Stimulated activated CD4-positive, alpha-beta T cell treated with anti-CD3 and anti-CD28 coated beads, Interleukin-1b, Interleukin-23, amount 100 ng/mL, for 1 hour (primary cell): ENCODE measurements around the gene LRMDA.

Source experiments
- DNase-seq, 2 donors: peaks; one replicate each; pipeline ENCODE4 v3.0.0-alpha.2; 2020; ENCODE audit warnings: low read depth in 2 of 2

The LRMDA gene

DNA sequence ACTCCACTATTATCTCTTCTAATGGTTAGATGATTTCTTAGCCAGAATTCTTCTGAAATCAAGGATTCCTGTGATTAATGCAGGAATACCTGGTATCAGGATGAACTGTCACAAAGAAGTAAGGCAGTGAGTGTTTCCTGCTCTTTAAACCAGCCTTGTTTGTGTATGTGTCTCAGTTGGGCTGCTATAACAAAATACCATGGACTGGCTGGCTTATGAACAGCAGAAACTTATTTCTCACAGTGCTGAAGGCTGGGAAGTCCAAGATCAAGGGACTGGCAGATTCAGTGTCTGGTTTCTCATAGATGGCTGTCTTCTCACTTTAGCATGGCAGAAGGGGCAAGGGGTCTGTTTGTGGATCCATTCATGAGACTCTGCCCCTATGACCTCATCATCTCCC, 42.7 kb downstream of the LRMDA start:
- no peak for DNase-seq

DNA sequence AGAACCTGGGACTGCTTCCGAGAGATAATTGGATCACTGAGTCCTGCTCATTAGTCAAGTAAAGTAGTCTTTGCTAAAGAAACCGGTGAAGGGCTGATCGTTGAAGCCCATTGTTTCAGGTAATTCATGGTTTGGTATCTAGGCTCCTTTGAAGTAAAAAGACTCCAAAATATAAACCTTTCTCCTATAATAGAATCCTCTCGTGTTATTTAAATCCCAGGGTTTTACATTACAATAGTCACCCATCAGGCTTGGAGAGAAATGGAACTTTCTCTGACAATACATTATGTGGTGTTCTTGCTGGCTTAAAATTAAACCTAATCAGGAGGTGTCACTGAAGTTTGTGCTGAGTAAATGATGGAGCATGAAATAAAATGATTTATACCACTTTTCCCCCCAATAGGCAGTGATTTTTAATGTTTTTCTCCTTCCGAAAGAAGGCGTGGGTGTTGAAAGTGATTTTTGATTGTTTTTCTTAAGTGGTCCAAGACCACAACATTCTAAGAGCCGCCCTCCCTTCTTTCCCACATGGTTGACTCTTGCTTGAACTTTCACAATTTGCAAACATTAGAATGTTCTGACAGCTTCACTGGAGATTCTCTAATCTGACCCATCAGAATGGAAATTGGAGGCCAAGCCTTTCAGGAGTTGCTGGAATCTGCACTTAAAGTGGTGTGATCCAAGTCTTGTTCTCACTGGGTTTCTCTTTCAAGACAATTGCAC, 44.2 kb downstream of the LRMDA start:
- DNase-seq, result no peak

DNA sequence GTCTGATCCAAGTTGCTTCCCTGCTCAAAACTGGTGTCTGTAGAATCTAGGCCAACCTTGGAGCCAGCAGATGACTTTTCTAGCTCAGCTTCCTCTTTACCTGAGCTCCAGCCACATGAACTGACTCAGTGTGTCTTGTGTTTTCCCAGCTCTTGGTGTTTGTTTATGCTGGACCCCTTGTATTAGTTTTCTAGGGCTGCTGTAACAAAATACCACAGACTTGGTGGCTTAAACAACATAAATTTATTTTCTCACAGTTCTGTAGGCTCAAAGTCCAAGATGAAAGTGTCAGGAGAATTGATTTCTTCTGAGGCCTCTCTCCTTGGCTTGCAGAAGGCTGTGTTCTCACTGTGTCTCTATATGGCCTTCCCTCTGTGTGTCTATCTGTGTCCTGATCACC, 45.1 kb downstream of the LRMDA start:
- no peak for DNase-seq

DNA sequence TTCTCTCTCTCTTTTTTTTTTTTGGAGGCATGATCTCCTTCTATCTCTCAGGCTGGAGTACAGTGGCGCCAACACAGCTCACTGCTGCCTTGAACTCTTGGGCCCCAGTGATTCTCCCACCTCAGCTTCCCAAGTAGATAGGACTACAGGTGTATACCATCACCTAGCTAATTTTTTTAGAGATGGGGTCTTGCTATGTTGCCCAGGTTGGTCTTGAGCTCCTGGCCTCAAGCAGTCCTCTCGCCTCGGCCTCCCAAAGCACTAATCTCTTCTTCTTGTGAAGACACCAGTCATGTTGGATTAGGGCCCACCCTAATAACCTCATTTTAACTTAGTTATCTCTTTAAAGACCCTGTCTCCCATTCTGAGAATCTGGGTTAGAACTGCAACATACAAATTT, 45.6 kb downstream of the LRMDA start:
- no peak for DNase-seq

DNA sequence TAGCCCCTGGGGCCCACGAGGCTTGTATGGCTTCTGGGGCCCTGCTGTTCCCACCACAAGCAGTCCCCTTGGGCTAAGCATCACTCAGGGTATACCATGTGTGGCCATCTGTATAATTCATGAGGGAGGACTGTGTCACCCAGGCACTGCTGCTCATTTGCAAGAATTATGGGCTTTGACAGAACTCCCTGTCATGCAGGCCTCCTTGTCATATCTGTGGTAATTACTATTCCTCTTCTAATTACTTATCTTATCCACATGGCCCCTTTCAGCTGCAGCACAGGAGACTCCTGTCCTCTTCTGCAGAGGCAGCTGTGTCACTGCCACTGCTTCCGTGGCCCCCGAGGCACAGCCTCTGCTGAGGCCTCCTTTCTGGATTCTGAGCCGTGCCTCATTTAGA, 46.3 kb downstream of the LRMDA start:
- DNase-seq, result no peak

DNA sequence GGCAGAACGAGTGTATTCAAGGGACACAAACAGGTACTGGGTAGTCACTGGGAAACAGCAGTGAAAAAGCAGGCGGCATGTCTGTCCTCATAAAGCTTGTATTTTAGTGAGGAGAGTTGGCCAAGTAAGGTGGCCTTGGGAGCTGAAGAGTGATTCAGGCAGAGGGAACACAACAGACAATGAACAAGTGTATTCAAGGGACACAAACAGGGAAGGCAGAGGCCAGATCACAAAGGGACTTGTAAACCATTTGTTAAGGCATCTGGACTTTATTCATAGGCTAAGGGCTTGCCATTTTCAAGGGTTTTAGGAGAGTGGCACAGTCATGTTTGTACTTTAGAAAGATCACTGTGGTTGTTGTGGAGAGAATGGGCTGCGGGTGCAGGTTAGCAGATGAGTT, 49.0 kb downstream of the LRMDA start:
- DNase-seq, result no peak

DNA sequence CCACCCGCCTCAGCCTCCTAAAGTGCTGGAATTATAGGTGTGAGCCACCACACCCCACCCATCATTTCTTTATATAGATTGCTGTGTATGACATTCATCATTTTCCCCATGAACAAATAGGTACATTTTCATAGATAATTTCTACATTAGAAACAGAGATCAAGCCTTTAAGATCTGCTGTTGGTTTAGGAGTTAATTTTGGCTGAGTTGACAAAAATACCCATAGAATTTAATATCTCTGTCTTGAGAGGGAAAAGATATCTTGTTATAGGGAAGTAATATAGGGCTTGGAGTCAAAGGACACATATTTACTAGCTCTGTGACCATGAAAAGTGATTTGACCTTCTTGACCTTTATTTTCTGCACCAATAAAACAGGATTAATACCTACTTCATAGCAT, 51.8 kb downstream of the LRMDA start:
- DNase-seq, result no peak

DNA sequence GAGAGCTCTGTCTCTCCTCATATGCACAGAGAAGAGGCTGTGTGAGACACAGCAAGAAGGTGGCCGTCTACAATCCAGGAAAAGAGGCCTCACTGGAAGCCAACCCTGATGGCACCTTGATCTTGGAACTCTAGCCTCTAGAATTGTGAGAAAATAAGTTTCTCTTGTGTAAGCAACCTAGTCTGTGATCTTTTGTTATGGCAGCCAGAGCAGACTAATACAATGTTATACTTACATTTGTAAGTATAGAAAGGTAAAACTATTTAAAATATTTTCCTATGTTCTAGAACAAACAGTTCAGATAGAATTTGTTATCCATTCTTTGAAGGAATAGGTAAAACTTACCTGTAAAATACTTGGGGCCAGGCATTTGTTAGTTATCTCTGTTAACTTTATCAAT, 53.3 kb downstream of the LRMDA start:
- DNase-seq, result no peak

DNA sequence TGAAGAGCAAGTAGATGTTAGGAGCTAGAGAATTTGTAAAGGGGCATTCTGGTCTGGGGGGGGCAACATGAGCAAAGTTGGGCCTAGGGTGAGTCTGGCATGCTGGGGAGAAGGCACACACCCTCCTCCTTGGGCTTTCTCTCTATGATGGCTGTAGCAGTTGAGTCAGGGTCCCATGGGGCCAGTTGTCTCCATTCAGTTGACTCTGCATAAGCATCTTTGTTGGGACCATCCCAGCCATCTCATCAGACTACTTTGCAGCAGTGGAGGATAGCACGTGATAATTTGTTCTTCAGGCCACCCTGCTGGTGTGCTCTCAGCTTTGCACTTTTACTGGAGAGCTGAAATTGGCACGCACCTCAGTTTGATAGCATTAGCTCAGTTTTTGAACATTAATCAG, 55.2 kb downstream of the LRMDA start:
- DNase-seq, result no peak

DNA sequence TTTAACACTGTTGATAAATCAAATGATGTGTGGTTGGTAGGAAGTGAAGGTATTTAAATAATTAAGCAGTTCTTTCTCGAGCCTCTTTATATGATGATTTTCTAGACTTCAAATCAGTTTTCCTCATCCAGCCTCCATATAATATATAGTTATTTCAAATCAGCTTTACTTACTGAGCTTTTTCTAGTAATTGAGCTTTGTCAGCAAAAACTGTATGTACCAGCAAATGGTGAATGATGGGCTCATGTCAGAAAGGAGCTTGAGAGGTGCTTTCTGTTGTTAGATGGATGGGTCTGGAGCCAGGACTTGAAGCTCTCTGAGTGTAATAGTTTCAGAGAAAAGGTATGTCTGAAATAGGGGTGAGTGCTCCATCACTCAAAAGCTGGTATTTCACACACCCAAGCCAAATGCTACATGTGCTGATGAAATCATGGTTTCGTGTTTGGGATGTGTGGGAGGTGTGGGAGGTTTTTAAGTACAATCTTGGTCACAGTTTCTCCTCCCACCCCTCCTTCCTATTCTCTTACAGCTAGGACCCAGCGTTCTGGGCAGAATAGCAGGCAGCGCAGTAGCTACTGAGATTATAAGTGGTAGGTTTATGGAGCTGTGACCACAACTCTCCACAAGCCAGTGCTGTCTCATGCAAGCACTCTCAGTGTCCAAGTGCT, 55.8 kb downstream of the LRMDA start:
- no peak for DNase-seq

DNA sequence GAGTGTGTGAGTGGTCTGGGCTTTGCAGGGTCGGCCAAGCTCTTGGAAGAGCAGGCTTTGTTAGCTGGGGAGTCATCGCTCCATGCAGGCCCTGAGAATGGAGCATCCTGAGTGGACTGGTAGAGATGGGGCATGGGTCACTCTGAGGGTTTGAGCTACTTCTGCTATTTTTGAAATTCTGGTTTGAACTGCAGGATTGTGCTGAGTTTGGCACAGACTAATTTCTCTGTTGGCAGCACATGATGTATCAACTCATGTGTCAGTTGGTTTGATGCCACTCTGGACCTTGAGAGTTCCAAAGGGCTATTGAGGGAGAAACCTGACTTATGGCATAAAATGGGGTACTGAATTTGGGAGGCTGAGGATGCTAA, 56.3 kb downstream of the LRMDA start:
- DNase-seq, result no peak

DNA sequence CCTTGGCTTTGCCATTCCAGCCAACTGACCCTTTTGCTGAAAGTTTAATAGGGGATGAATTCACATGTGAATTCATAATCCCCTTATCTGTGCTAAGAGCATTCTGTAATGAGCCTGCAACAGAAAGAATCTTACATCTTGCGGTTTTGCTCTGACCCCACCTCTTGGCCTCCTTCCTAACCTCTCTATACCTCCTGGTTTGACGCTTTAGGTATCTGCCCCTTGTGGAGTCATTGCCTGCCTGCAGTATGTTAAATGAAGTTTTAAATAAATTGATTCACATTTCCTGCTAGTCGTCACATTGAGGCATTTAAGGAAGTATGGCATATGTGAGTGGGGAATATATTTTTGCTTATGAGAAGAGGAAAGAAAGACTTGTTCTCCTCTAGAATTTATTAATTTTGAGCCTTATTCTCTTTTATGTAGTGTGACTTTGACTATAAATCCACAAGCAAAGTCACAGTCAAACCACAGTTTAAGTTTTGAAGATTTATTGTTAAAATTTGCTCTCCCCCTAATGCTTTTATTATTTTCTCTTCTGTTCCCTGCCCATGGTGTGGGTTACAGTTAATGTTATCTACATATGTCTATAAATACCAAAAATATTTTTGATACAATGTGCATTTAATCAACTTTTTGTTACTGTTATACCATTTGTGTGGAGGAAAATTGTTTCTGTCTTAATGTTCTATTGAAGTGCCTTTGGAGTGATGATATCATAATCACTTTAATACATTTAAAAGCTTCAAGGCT, 60.9 kb downstream of the LRMDA start:
- DNase-seq, result no peak

DNA sequence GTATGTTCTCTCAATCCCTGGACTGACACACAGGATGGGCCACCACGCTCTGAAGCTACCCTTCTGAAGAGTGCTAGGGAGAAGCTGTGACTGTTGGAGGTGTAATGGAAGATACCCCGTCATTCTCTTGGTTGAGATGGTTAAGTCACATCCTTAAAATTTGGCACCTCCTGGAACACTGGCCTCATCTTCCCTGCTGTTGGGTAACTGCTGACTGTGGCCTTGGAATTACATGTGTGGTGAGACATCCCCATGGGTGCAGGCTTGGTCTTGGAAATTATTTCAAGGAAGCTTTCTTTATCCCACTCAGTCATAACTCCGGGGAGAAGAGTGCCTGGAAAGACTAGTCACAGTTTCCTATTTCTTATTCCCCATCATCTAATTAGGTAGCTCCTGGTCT, 62.0 kb downstream of the LRMDA start:
- no peak for DNase-seq

DNA sequence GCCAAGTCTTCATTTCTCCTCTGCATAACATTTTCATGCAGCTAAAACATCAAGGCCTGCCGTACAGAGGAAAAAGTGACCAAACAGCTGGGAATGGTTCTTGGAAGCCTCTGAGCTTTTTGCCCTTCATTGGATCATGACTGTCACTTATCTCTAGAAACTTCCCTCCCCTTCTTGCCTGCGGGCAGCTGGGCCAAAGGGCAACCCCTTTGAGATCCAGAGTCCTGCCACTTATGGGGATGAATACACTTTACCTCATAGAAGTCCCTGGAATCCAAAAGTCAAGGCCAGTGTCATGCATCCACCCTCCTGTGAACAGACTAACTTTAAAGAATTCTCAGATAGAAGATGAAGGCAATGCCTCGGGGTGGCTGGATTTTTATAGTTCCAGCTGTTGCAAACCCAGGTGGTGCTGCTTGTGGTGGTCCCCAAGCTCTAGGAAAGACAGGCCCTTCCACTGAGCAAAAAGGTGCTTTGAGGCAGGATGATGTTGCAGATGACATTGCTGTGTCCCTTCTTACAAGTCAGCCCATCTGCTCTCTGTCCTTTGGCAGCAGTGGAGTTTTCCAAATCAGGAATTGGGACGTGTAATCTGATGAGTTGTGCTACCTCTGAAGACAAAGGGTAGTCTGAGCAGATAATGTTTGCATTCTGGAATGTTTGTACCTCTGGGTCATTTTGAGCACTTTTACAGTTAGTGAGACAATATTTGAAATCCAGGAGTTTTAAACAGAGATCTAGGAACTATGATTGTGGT, 64.2 kb downstream of the LRMDA start:
- no peak for DNase-seq

DNA sequence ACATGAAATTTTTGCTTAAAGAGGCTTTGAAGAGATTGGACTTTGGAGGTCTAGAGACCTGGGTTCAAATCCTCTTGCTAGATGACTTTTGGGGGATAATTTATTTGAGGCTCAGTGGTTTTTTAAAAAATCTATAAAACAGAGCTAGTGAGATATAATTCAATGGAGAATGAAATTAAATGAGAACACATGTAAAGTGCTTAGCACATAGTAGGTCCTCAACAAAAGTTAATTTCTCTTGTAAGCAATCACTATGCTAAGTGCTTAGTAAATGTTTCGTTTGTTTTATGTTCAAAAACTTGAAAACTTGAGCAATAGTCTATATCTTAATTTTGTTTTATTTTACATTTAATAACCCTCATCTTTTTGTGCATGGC, 64.8 kb downstream of the LRMDA start:
- no peak for DNase-seq

DNA sequence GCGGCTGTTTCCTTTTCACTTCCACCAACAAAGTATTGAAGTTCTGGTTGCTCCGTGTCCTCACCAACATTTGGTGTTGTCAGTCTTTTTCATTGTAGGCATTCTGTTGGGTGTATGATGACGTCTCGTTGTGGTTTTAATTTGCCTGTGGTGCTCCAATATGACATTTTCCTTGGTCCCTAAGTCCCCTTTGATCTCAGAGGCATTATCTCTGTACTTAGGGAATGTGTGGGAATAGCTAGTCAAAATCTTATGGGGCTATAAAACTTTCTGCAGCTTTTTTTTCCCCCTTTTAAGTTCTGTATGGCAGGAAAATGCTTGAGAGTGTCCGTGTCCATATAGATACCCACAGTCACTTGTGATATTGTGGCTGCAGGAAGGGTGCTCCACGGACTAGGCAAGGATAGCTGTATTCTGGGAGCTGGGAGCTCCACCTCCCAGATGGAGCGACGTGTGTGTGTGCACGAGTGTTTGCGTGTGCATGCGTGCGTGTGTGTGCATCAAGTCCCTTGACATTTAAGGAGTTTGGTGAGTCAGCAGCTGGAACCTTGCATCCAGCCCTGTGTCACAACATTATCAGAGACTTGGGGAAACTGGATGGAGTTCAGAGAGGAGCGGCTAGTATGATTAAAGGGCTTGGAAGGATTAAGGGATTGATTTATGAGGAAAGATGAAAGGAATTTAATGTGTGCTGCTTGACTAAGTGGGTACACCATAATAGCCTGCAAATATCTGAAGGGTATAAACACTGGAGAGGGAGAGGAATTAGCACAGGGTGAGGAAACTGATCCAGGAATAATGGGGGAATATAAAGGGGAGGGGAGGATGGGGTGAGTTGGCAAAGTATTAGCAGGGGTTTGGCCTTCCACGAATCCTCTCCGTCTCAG, 66.8 kb downstream of the LRMDA start:
- no peak for DNase-seq

DNA sequence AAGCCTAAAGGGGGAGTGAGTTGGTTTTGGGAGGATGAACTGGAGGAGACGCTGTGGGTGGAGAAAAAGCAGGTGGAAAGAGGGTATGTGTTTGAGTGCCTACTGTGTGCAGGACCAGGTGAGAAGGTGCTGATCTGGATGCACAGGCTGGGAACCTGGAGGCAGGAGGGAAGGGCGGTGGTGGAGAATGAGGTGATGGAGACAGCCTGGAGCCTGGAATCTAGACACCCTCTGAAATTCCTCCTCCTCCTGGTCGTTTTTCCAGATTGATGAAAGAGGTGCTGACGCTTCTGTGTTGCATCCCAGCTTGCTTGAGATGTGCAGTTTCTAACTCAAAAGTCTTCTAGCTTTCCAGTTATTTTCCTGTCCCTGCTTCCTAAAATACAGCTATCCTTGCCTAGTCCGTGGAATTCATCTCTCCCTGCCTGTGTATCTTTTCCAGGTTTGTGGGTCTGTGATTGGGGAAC, 67.5 kb downstream of the LRMDA start:
- DNase-seq, result no peak

DNA sequence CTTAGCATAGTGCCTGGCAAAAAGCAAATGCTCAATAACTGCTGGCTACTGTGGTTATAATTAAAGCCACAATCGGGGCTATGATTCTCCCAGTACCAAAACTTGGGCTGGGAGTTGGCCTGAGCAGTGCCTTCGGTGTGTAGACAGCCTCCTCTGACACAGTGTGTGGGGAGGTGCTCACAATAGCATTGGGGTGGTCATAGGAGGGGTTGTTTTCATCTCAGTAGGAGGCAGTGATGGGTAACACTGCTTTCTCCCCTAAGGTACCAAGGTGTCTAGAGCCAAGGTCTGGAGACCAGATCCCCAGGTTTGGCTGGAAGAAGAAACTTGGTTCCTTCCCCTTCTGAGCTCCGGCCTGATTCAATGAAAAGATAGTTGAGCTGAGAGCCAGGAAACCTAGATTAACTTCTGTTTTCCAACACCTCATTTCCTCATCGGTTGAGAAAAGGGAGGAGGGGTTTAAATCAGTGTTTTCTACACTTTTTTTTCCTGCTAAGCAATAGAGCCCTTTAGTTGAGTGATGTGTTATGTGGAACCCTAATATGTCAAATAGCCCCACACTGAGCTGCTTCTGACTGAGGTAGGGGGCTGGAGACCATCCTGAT, 68.2 kb downstream of the LRMDA start:
- no peak for DNase-seq

DNA sequence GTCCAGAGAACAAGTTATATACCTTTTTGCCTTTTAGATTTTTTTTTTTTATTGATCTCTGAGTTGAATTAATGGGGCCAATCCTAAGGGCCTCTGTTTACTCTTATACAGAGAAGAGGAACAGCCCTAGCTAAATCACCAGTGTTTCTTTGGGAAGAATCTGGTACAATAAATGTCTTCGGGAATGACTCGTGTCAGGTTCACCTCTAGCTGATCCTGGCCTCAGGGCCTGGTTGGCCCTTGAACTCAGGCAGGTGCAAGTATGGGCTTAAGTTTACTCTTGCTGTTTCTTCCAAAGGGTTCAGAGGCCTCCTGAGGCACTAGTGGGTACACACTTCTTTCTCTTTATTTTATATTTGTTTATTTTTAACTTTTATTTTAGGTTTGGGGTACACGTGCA, 71.0 kb downstream of the LRMDA start:
- DNase-seq, result no peak

DNA sequence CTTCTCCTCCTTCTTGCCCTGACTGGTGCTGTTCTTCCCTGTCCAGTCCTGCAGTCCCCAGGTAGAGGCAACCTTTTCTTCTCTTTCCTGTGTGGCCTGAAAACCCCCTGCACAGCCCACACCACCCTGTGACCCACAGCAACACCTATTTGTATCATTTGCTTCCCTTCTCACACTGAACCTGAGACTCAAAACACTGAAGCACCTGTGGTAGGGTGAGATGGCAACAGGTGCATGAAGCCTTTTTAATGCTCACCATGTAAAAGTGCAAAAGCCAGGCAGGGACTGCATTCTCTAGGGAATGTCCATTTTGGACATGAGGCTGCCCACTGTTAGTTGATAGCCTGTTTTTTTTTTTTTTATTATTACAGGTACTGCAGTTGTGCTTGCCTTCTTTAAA, 71.4 kb downstream of the LRMDA start:
- no peak for DNase-seq

DNA sequence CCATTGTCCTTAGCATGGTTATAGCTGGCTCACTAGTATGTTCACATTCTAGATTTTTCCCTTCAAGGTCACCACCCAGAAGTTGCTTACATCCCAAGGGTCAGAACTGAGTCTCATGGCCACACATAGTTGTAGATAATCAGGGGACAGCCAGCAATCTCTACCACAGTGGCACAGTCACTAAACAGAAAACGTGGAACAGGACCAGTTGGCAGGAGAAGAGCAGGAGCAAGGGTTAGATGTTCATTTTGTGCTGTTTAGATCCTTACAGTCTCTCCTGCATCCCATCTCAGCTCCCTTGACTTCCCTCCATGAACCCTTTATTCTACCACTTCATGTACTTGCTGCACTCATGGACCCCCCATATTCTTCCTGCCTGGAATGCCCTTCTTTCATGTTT, 73.9 kb downstream of the LRMDA start:
- DNase-seq, result no peak
